Thyroid gland (tissue), 4 donors: ENCODE data around the gene MRPL37. TPM values are rescaled to one million over a fixed set of nuclear protein-coding genes. Genes with fewer than 3 reads are reported as not detected.
"Not testable (repeated sequence)": the region's sequence is repeated elsewhere in the genome, so short reads cannot be mapped to it uniquely, and the experiment has no call there.

Experiments
- DNase-seq, 2 donors: peaks; one replicate each; pipeline ENCODE4 v3.0.0-alpha.2; 2019
- H3K27ac ChIP-seq, 3 donors: fragments of 200-600 bp; sonication (generic); 1 replicate in 2 of 3; 2 replicates in 1 of 3; pipeline ENCODE4 v1.5.1; 2016 to 2019; ENCODE audit warnings: mild to moderate bottlenecking in 1 of 3, moderate library complexity in 1 of 3
- H3K27me3 ChIP-seq: fragments of 200-600 bp; sonication (generic); one replicate; pipeline ENCODE4 v1.5.1; 2019
- H3K36me3 ChIP-seq, 2 donors: fragments of 200-600 bp; sonication (generic); one replicate each; pipeline ENCODE4 v1.5.1; 2016 to 2019
- H3K4me1 ChIP-seq, 2 donors: fragments of 200-600 bp; sonication (generic); one replicate each; pipeline ENCODE4 v1.5.1; 2017 to 2019
- H3K4me3 ChIP-seq, 3 donors: fragments of 200-600 bp; sonication (generic); replicated peaks in 1 of 3; 1 replicate in 2 of 3; 2 replicates in 1 of 3; pipeline ENCODE4 v1.5.1; 2016; ENCODE audit warnings: mild to moderate bottlenecking in 1 of 3
- H3K9me3 ChIP-seq: fragments of 200-600 bp; sonication (generic); one replicate; pipeline ENCODE4 v1.5.1; 2017
- CTCF ChIP-seq, 6 experiments: fragments of 200-600 bp in 3 of 6; fragments of 450-650 bp in 3 of 6; sonication (generic) in 3 of 6; IDR thresholded peaks; one replicate each; pipeline ENCODE4 v1.5.1; 2016 to 2019; ENCODE audit warnings: antibody characterized with exemption in 6 of 6, mild to moderate bottlenecking in 2 of 6, inconsistent platforms in 1 of 6, moderate library complexity in 1 of 6
- POLR2A ChIP-seq, 2 donors: fragments of 450-650 bp; IDR thresholded peaks; one replicate each; pipeline ENCODE4 v1.6.1; 2017; ENCODE audit warnings: antibody characterized with exemption in 2 of 2, mild to moderate bottlenecking in 2 of 2, moderate library complexity in 1 of 2
- WGBS, 2 donors: methylation state at CpG; one replicate each; pipeline ENCODE4 v1.1.5; 2017; 5-methylcytosine and 5-hydroxymethylcytosine counted together
- intact Hi-C: fragments of 100-400 bp; cut with DNase I; formaldehyde crosslinking; loops from one replicate; pipeline ENCODE4 v1.15.1; 2023
- total RNA-seq, 4 donors: library from RNA; depleted of rRNA; stranded (reverse); fragments of >200 nt; gene quantifications; one replicate each; pipeline ENCODE4 v1.2.3, GENCODE V29; 2016

Gene MRPL37
- total RNA-seq, 4 donors from 2014 or later: 29.8 to 71.3 (median 48.0) TPM

- intact Hi-C loops: no loop called here
Measured at GRCh38 chr1:54228638-54229079, 28.7 kb downstream of the MRPL37 start.

GRCh38 chr1:54229281-54229891, 29.4 kb downstream of the MRPL37 start:
- TF ChIP-seq CTCF (IDR thresholded peaks at IDR 0.05): no peak
- no peak for TF ChIP-seq POLR2A (IDR thresholded peaks at IDR 0.05)
- Histone ChIP-seq H3K4me1 (peaks cover 16 to 23% of the 10 kb centered on the region in 2 donors), H3K27ac (peak overlapping the region in 1 of 3 donors; percentile 10), H3K9me3 (no peaks in the 10 kb centered on the region), H3K27me3 (no peaks in the 10 kb centered on the region), H3K4me3 (no peak overlapping the region), H3K36me3 (no peaks in the 10 kb centered on the region)
- 60 to 72% methylated on average over 11 of the region's 11 CpGs for WGBS, 2 donors
- DNase-seq: peak in 1 of 2 donors; percentile 15
- intact Hi-C loops: no loop called here

More at GRCh38 chr1:54228638-54229079, 28.7 kb downstream of the MRPL37 start:
- Histone ChIP-seq H3K4me3 (no peak overlapping the region), H3K27me3 (no peaks in the 10 kb centered on the region), H3K27ac (peak overlapping the region in 1 of 3 donors; percentile 55), H3K9me3 (no peaks in the 10 kb centered on the region), H3K36me3 (no peaks in the 10 kb centered on the region), H3K4me1 (peaks cover 16 to 23% of the 10 kb centered on the region in 2 donors)
- WGBS, 2 donors: 89 to 90% methylated on average over 3 to 8 of the region's 13 CpGs
- no peak for TF ChIP-seq POLR2A (IDR thresholded peaks at IDR 0.05)
- TF ChIP-seq CTCF (IDR thresholded peaks at IDR 0.05): no peak
- no peak for DNase-seq

GRCh38 chr1:54230507-54231339, 30.8 kb downstream of the MRPL37 start:
- Histone ChIP-seq H3K9me3 (no peaks in the 10 kb centered on the region), H3K36me3 (no peaks in the 10 kb centered on the region), H3K27me3 (no peaks in the 10 kb centered on the region), H3K4me1 (peaks cover 16 to 23% of the 10 kb centered on the region in 2 donors), H3K27ac (no peak overlapping the region), H3K4me3 (no peak overlapping the region)
- intact Hi-C loops: no loop called here
- TF ChIP-seq POLR2A (IDR thresholded peaks at IDR 0.05) (no peak), CTCF (IDR thresholded peaks at IDR 0.05) (no peak)
- no peak for DNase-seq
- 81 to 92% methylated on average over 15 of the region's 15 CpGs for WGBS, 2 donors

DNA sequence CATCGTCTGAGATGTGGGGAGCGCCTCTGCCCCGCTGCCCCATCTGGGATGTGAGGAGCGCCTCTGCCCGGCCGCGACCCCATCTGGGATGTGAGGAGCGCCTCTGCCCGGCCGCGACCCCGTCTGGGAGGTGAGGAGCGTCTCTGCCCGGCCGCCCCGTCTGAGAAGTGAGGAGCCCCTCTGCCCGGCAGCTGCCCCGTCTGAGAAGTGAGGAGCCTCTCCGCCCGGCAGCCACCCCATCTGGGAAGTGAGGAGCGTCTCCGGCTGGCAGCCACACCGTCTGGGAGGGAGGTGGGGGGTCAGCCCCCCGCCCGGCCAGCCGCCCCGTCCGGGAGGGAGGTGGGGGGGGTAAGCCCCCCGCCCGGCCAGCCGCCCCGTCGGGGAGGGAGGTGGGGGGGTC, 33.2 kb downstream of the MRPL37 start:
- H3K27ac ChIP-seq, DNase-seq, H3K4me3 ChIP-seq, H3K36me3 ChIP-seq, H3K4me1 ChIP-seq, H3K9me3 ChIP-seq, H3K27me3 ChIP-seq, intact Hi-C loops: not testable (repeated sequence)
- 97 to 99% methylated on average over 11 to 18 of the region's 33 CpGs for WGBS, 2 donors

DNA sequence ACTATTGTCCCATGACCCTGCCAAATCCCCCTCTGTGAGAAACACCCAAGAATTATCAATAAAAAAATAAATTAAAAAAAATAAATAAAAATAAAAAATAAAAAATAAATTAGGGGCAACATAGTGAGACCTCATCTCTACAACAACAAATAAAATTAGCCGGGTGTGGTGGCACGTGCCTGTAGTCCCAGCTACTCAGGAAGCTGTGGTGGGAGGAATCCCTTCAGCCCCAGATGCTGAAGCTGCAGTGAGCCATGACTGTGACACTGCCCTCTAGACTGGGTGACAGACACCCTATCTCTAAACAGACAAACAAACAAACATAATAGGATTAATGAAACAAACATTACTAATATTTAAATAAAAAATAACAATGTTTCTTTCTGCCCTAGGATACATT, 34.3 kb downstream of the MRPL37 start:
- Histone ChIP-seq H3K4me1 (no peaks in the 10 kb centered on the region), H3K27me3 (no peaks in the 10 kb centered on the region), H3K36me3 (peaks cover 0 to 8% of the 10 kb centered on the region in 2 donors), H3K27ac (no peak overlapping the region), H3K9me3 (no peaks in the 10 kb centered on the region), H3K4me3 (no peak overlapping the region)
- intact Hi-C loops: no loop called here
- WGBS, 2 donors: 83 to 85% methylated on average over 2 of the region's 2 CpGs
- no peak for TF ChIP-seq POLR2A (IDR thresholded peaks at IDR 0.05)
- TF ChIP-seq CTCF (IDR thresholded peaks at IDR 0.05): no peak
- no peak for DNase-seq
